H1 (cell line): Measurements from ENCODE around the gene TGM3. TPM values are rescaled to one million over a fixed set of nuclear protein-coding genes. Genes with fewer than 3 reads are reported as not detected.
A peak's percentile ranks its signal among the peaks of the same experiment; 100 is the strongest.

ENCODE experiments used
- CTCF ChIA-PET: fragments of 300-600 bp; sonication (Branson Sonifier 250); formaldehyde crosslinking; loops from one replicate; lab custom pipeline; 2021; ENCODE audit not compliant: partially characterized antibody; lab: Charles Lee
- POLR2A ChIA-PET: fragments of 300-600 bp; sonication (Branson Sonifier 250); formaldehyde crosslinking; loops from one replicate; lab custom pipeline; 2021; ENCODE audit warnings: inconsistent platforms; ENCODE audit not compliant: partially characterized antibody; lab: Charles Lee
- DNase-seq, 2 experiments: peaks; one replicate each; pipeline versions ENCODE4 v3.0.0 to v3.0.0-alpha.2; 2010 to 2022; ENCODE audit warnings: low spot score in 2 of 2, low read depth in 1 of 2, mixed read lengths in 1 of 2
- FAIRE-seq: peaks from 2 replicates; lab custom pipeline; 2011; peaks lifted over from hg19 to GRCh38; lab: Jason Lieb, UNC
- H2AFZ ChIP-seq: 2 replicates; pipeline ENCODE4 v1.8.1; 2012; ENCODE audit warnings: low read length, inconsistent platforms
- H2AK5ac ChIP-seq: 2 replicates; pipeline ENCODE4 v1.6.1; 2013; ENCODE audit warnings: low read depth, low read length
- H2BK120ac ChIP-seq: replicated peaks from 2 replicates; pipeline ENCODE3; 2013; ENCODE audit warnings: low read depth, low read length, inconsistent platforms
- H2BK12ac ChIP-seq: 2 replicates; pipeline ENCODE4 v1.6.1; 2013; ENCODE audit warnings: low read depth, low read length
- H2BK15ac ChIP-seq: 2 replicates; pipeline ENCODE4 v1.6.1; 2013; ENCODE audit warnings: low read length
- H2BK20ac ChIP-seq: 2 replicates; pipeline ENCODE4 v1.6.1; 2013; ENCODE audit warnings: low read length
- H2BK5ac ChIP-seq: 2 replicates; pipeline ENCODE4 v1.6.1; 2013; ENCODE audit warnings: low read depth, low read length
- H3K14ac ChIP-seq: 2 replicates; pipeline ENCODE4 v1.6.1; 2013; ENCODE audit warnings: inconsistent platforms; ENCODE audit not compliant: insufficient read length
- H3K18ac ChIP-seq: 2 replicates; pipeline ENCODE4 v1.6.1; 2013; ENCODE audit warnings: low read length; ENCODE audit errors: extremely low read depth
- H3K23ac ChIP-seq: 2 replicates; pipeline ENCODE4 v1.6.1; 2013; ENCODE audit warnings: inconsistent platforms; ENCODE audit not compliant: insufficient read length
- H3K23me2 ChIP-seq: 2 replicates; pipeline ENCODE4 v1.6.1; 2013; ENCODE audit warnings: low read depth, low read length
- H3K27ac ChIP-seq: 2 replicates; pipeline ENCODE4 v1.6.1; 2011; ENCODE audit warnings: low read depth, low read length, inconsistent platforms
- H3K27me3 ChIP-seq, 4 experiments: replicated peaks in 1 of 4; 1 replicate in 1 of 4; 2 replicates in 3 of 4; pipeline versions ENCODE4 v1.6.1 to v1.8.1; 2011 to 2013; ENCODE audit warnings: low read length in 3 of 4, mild to moderate bottlenecking in 3 of 4, inconsistent platforms in 2 of 4, mixed read lengths in 2 of 4, moderate library complexity in 1 of 4; ENCODE audit not compliant: control insufficient read depth in 3 of 4, insufficient read depth in 3 of 4; ENCODE audit errors: extremely low read depth in 1 of 4
- H3K36me3 ChIP-seq, 4 experiments: 2 replicates each; pipeline versions ENCODE4 v1.6.1 to v1.8.1; 2011 to 2013; ENCODE audit warnings: mild to moderate bottlenecking in 4 of 4, low read length in 3 of 4, moderate library complexity in 2 of 4, control low read depth in 1 of 4, inconsistent platforms in 1 of 4; ENCODE audit not compliant: insufficient read depth in 4 of 4, control insufficient read depth in 2 of 4
- H3K4ac ChIP-seq: replicated peaks from 2 replicates; pipeline ENCODE3; 2013; ENCODE audit warnings: low read length, low read depth, mixed read lengths, inconsistent platforms; ENCODE audit not compliant: insufficient read length
- H3K4me1 ChIP-seq, 4 experiments: replicated peaks in 1 of 4; 1 replicate in 1 of 4; 2 replicates in 3 of 4; pipeline versions ENCODE4 v1.6.1 to v1.8.1; 2011 to 2013; ENCODE audit warnings: low read length in 3 of 4, inconsistent platforms in 2 of 4, mixed read lengths in 1 of 4; ENCODE audit not compliant: insufficient read depth in 4 of 4, control insufficient read depth in 3 of 4
- H3K4me2 ChIP-seq, 2 experiments: 2 replicates each; pipeline versions ENCODE4 v1.6.1 to v1.8.1; 2011 to 2013; ENCODE audit warnings: low read depth in 2 of 2, low read length in 2 of 2, control low read depth in 1 of 2, inconsistent platforms in 1 of 2, mild to moderate bottlenecking in 1 of 2; ENCODE audit not compliant: insufficient read depth in 1 of 2
- H3K4me3 ChIP-seq, 4 experiments: fragments of 200-600, 300-600 bp in 1 of 4; sonication (generic), shearing (Covaris generic), sonication (Bioruptor Twin) in 1 of 4; 2 replicates each; pipeline versions ENCODE4 v1.5.1 to v1.8.1; 2011 to 2016; ENCODE audit warnings: low read length in 4 of 4, low read depth in 3 of 4, control low read depth in 2 of 4, inconsistent platforms in 2 of 4, mild to moderate bottlenecking in 2 of 4, mixed read lengths in 1 of 4, moderate library complexity in 1 of 4; ENCODE audit not compliant: insufficient read depth in 2 of 4; ENCODE audit errors: extremely low read depth in 1 of 4
- H3K56ac ChIP-seq: replicated peaks from 2 replicates; pipeline ENCODE3; 2013; ENCODE audit warnings: low read depth, mild to moderate bottlenecking, mixed read lengths, low read length, inconsistent platforms; ENCODE audit not compliant: insufficient read length
- H3K79me1 ChIP-seq: 2 replicates; pipeline ENCODE4 v1.6.1; 2013; ENCODE audit warnings: low read depth, low read length, control low read depth
- H3K79me2 ChIP-seq, 2 experiments: 2 replicates each; pipeline versions ENCODE4 v1.6.1 to v1.8.1; 2012 to 2013; ENCODE audit warnings: low read length in 2 of 2, mild to moderate bottlenecking in 2 of 2, inconsistent platforms in 1 of 2; ENCODE audit not compliant: insufficient read depth in 2 of 2, control insufficient read depth in 1 of 2
- H3K9ac ChIP-seq, 4 experiments: replicated peaks in 1 of 4; 1 replicate in 1 of 4; 2 replicates in 3 of 4; pipeline versions ENCODE4 v1.6.1 to v1.8.1; 2011 to 2013; ENCODE audit warnings: low read depth in 3 of 4, low read length in 3 of 4, control low read depth in 2 of 4, mild to moderate bottlenecking in 2 of 4, moderate library complexity in 2 of 4, inconsistent platforms in 1 of 4; ENCODE audit errors: extremely low read depth in 1 of 4
- H3K9me3 ChIP-seq, 2 experiments: 2 replicates each; pipeline versions ENCODE4 v1.6.1 to v1.8.1; 2012 to 2013; ENCODE audit warnings: mild to moderate bottlenecking in 2 of 2, moderate library complexity in 2 of 2, control low read depth in 1 of 2, inconsistent platforms in 1 of 2, low read depth in 1 of 2, low read length in 1 of 2, mixed read lengths in 1 of 2; ENCODE audit not compliant: insufficient read depth in 2 of 2
- H4K20me1 ChIP-seq, 2 experiments: replicated peaks in 1 of 2; 2 replicates each; pipeline versions ENCODE3 to v1.8.1; 2011 to 2013; ENCODE audit warnings: inconsistent platforms in 2 of 2, low read length in 2 of 2, mild to moderate bottlenecking in 1 of 2; ENCODE audit not compliant: insufficient read depth in 2 of 2, control insufficient read depth in 1 of 2
- H4K5ac ChIP-seq: 2 replicates; pipeline ENCODE4 v1.6.1; 2013; ENCODE audit warnings: low read length, low read depth, mixed read lengths, inconsistent platforms; ENCODE audit not compliant: insufficient read length
- H4K8ac ChIP-seq: 2 replicates; pipeline ENCODE4 v1.8.0; 2013; ENCODE audit warnings: mild to moderate bottlenecking, moderate library complexity, low read length, inconsistent platforms; ENCODE audit not compliant: insufficient read depth; ENCODE audit errors: extremely low read depth
- H4K91ac ChIP-seq: replicated peaks from 2 replicates; pipeline ENCODE3; 2013; ENCODE audit warnings: low read length, mixed read lengths, inconsistent platforms; ENCODE audit not compliant: insufficient read length
- CBX8 ChIP-seq: fragments of 300-800, 300-1000 bp; sonication (generic); IDR thresholded peaks from 2 replicates; pipeline ENCODE4 v1.7.1; 2016; ENCODE audit warnings: low read depth, low read length, borderline replicate concordance
- FOSL1 ChIP-seq: IDR thresholded peaks from 2 replicates; pipeline ENCODE4 v1.6.1; 2011; ENCODE audit warnings: mild to moderate bottlenecking, low read depth, low read length, moderate library complexity; ENCODE audit not compliant: insufficient read depth
- HDAC2 ChIP-seq, 2 experiments: fragments of 300-600 bp in 1 of 2; sonication (generic) in 1 of 2; IDR thresholded peaks; 2 replicates each; pipeline ENCODE4 v1.6.1; 2011 to 2012; ENCODE audit warnings: low read depth in 2 of 2, low read length in 2 of 2, mild to moderate bottlenecking in 2 of 2, moderate library complexity in 2 of 2, borderline replicate concordance in 1 of 2, inconsistent platforms in 1 of 2
- KDM5A ChIP-seq: fragments of 200-600 bp; IDR thresholded peaks from 2 replicates; pipeline ENCODE4 v1.7.1; 2012; ENCODE audit warnings: mild to moderate bottlenecking, low read length, inconsistent platforms, mixed read lengths
- NANOG ChIP-seq: IDR thresholded peaks from 2 replicates; pipeline ENCODE4 v1.6.1; 2011; ENCODE audit warnings: low read length, low read depth, mild to moderate bottlenecking, inconsistent platforms; ENCODE audit not compliant: insufficient read depth, poor library complexity, severe bottlenecking
- POLR2A ChIP-seq, 2 experiments: IDR thresholded peaks; 1 replicate in 1 of 2; 2 replicates in 1 of 2; pipeline ENCODE4 v1.6.1; 2011; ENCODE audit warnings: low read depth in 2 of 2, low read length in 2 of 2, mild to moderate bottlenecking in 2 of 2; ENCODE audit errors: control extremely low read depth in 1 of 2
- POLR2AphosphoS5 ChIP-seq: IDR thresholded peaks from 2 replicates; pipeline ENCODE4 v1.6.1; 2011; ENCODE audit warnings: low read depth, low read length
- RNF2 ChIP-seq: fragments of 200-900, 300-1000 bp; sonication (generic); IDR thresholded peaks from 2 replicates; pipeline ENCODE4 v1.7.1; 2016; ENCODE audit warnings: borderline replicate concordance, low read depth, mild to moderate bottlenecking, antibody characterized with exemption, low read length; ENCODE audit not compliant: poor library complexity, severe bottlenecking; ENCODE audit errors: missing control alignments
- USF2 ChIP-seq: IDR thresholded peaks from 2 replicates; pipeline ENCODE4 v1.6.1; 2011; ENCODE audit warnings: low read length, improper control_type of control experiment
- ZNF274 ChIP-seq: IDR thresholded peaks from 2 replicates; pipeline ENCODE4 v1.7.0; 2012; ENCODE audit warnings: low read length, borderline replicate concordance; ENCODE audit errors: extremely low read depth
- WGBS, 2 experiments: shearing (Covaris generic) in 1 of 2; methylation state at CpG; one replicate each; pipeline versions ENCODE4 v1.1.6 to v1.1.7; 2013 to 2015; ENCODE audit warnings: low lambda C conversion rate in 2 of 2, mixed read lengths in 2 of 2, inconsistent platforms in 1 of 2, low coverage in 1 of 2, missing lambda C conversion rate in 1 of 2; ENCODE audit not compliant: insufficient replicate concordance in 2 of 2, insufficient coverage in 1 of 2, insufficient read length in 1 of 2; ENCODE audit errors: extremely low coverage in 1 of 2, missing lambda C conversion rate in 1 of 2; 5-methylcytosine and 5-hydroxymethylcytosine counted together
- polyA plus RNA-seq, 7 experiments: library from polyadenylated mRNA; depleted of rRNA in 3 of 7; stranded (reverse) in 5 of 7; unstranded in 2 of 7; fragments of >200 nt in 5 of 7; fragments of 200-250 nt in 2 of 7; gene quantifications; 1 replicate in 5 of 7; 2 replicates in 1 of 7; 4 replicates in 1 of 7; pipeline versions ENCODE4 v1.2.1 to v1.2.3, GENCODE V29; 2011 to 2013; ENCODE audit warnings: missing spikeins in 2 of 7, mixed read lengths in 2 of 7
- total RNA-seq: library from RNA; stranded (reverse); fragmentation: NEBNext Ultra II Directional; extraction: Animal tissue kit (Norgen Biotek cat#: 25700); gene quantifications from 2 replicates; pipeline ENCODE4 v1.2.1, GENCODE V29; 2021

Gene TGM3
- total and polyA plus RNA-seq, 2 of the 8 experiments (the other 6 are each of a cell fraction or from before 2014, with no cell fraction given), result 0.12 TPM; not detected in 1

DNA sequence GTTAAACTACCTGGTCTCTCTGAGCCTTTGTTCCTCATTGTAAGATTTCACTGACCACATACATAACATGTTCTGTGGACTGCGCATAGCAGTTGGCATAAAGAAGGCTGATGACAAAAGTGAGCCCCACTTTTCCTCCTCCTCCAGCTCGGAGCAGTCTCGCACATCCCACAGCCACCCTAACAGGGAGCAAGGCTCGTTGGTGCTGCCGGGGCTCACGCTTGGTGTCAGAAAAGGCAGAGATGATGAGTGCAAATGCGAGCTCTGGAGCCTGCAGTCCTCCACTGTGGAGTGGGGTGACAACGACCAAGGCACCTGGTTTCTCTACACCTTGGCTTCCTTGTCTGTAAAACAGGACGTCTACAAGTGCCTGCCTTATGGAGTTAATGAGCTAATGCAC is 9.7 kb downstream of the TGM3 start:
- Histone ChIP-seq H4K8ac (no peak overlapping the region), H2BK12ac (no peak overlapping the region), H2BK120ac (no peak overlapping the region), H2BK15ac (no peak overlapping the region), H3K79me1 (no peaks in the 10 kb centered on the region), H2BK20ac (no peak overlapping the region), H3K4me1 (no peaks in the 10 kb centered on the region), H3K9ac (no peak overlapping the region), H4K5ac (no peak overlapping the region), H3K36me3 (no peaks in the 10 kb centered on the region), H3K18ac (no peak overlapping the region), H3K23ac (no peak overlapping the region), H2AK5ac (no peak overlapping the region), H2BK5ac (no peak overlapping the region), H3K4ac (no peak overlapping the region), H3K14ac (no peak overlapping the region), H3K9me3 (no peaks in the 10 kb centered on the region), H3K4me2 (no peak overlapping the region; a peak in 1 of 4 replicates), H4K91ac (no peak overlapping the region), H3K56ac (no peak overlapping the region), H4K20me1 (no peaks in the 10 kb centered on the region), H3K23me2 (no peaks in the 10 kb centered on the region), H2AFZ (peak overlapping the region; percentile 8; the same call in 1 of the 2 replicates), H3K4me3 (no peak overlapping the region), H3K79me2 (no peaks in the 10 kb centered on the region), H3K27ac (no peak overlapping the region), H3K27me3 (no peaks in the 10 kb centered on the region; a peak in 1 of 7 replicates)
- ChIA-PET CTCF (interaction anchor here (0.7 to 2.2 kb wide), 11 partner anchors 8 to 147 kb away, joined by 3 to 6 read pairs (median 3); no protein-coding TSS in a partner anchor), POLR2A (interaction anchor here (0.5 kb wide), 1 partner anchor 1155 kb away, joined by 4 read pairs; no protein-coding TSS in a partner anchor)
- DNase-seq, result no peak
- WGBS, 2 experiments, result 88% methylated on average over 8 of the region's 9 CpGs; no CpG with 5 or more reads in 1 of the 2 experiments
- no peak for FAIRE-seq
- TF ChIP-seq ZNF274, result no peak
- TF ChIP-seq POLR2A (IDR thresholded peaks at IDR 0.05; ENCODE audit: control extremely low read depth in 1 of 2, low read depth in 2 of 2, low read length in 2 of 2), result no peak
- TF ChIP-seq RNF2, result no peak
- TF ChIP-seq NANOG, result no peak
- no peak for TF ChIP-seq CBX8
- no peak for TF ChIP-seq HDAC2 (IDR thresholded peaks at IDR 0.05; ENCODE audit: borderline replicate concordance in 1 of 2, low read depth in 2 of 2, low read length in 2 of 2)
- TF ChIP-seq POLR2AphosphoS5, result no peak
- no peak for TF ChIP-seq FOSL1
- no peak for TF ChIP-seq KDM5A
- TF ChIP-seq USF2, result no peak
